NB4 (cell line): ENCODE measurements around the gene VAT1L.

ENCODE experiments used
- POLR2A ChIP-seq: IDR thresholded peaks from 2 replicates; pipeline ENCODE4 v1.6.1; 2011; ENCODE audit warnings: mild to moderate bottlenecking; ENCODE audit not compliant: insufficient read length; ENCODE audit errors: extremely low read depth
- TF ChIP-seq, protein P1 (sequence below): IDR thresholded peaks from one replicate; pipeline ENCODE4 v1.5.1; 2012; ENCODE audit warnings: low read depth, low read length

DNA sequence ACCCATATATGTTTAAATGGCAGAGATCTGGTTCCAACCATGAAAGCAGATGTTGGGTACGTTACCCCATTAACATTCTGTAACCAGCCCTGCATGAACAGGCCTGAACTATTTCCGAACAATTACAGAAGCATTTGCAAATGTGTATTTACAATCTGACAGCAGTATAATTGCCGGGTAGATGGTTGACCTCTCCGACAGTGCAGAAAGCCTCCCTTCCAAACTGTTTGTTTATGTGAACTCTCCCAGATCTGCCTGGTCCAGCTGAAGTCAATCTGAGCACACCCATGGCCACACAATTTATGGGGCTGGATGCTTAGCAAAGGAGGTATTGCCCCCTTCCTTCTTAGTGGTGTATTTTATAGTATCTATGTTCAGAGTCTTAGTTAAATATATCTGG is 44.2 kb upstream of the VAT1L start:
- no peak for TF ChIP-seq POLR2A
- TF ChIP-seq, protein P1, sequence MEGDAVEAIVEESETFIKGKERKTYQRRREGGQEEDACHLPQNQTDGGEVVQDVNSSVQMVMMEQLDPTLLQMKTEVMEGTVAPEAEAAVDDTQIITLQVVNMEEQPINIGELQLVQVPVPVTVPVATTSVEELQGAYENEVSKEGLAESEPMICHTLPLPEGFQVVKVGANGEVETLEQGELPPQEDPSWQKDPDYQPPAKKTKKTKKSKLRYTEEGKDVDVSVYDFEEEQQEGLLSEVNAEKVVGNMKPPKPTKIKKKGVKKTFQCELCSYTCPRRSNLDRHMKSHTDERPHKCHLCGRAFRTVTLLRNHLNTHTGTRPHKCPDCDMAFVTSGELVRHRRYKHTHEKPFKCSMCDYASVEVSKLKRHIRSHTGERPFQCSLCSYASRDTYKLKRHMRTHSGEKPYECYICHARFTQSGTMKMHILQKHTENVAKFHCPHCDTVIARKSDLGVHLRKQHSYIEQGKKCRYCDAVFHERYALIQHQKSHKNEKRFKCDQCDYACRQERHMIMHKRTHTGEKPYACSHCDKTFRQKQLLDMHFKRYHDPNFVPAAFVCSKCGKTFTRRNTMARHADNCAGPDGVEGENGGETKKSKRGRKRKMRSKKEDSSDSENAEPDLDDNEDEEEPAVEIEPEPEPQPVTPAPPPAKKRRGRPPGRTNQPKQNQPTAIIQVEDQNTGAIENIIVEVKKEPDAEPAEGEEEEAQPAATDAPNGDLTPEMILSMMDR, result no peak
